ENCODE results near the gene ACY1.

Gene ACY1

GRCh38 chr3:52029535-52029934, 46.2 kb downstream of the ACY1 start:
- ChIA-PET POLR2A (interaction anchor here (0.6 kb wide), 1 partner anchor 437 kb away, joined by 4 read pairs; no protein-coding TSS in a partner anchor), CTCF (no interaction called here)
- TF ChIP-seq ZNF76 (tag by site-specific recombination; IDR thresholded peaks at IDR 0.05; ENCODE audit: borderline replicate concordance, low read depth): no peak
- TF ChIP-seq ZNF169 (tag by site-specific recombination; IDR thresholded peaks at IDR 0.05): no peak
- TF ChIP-seq, protein P1, sequence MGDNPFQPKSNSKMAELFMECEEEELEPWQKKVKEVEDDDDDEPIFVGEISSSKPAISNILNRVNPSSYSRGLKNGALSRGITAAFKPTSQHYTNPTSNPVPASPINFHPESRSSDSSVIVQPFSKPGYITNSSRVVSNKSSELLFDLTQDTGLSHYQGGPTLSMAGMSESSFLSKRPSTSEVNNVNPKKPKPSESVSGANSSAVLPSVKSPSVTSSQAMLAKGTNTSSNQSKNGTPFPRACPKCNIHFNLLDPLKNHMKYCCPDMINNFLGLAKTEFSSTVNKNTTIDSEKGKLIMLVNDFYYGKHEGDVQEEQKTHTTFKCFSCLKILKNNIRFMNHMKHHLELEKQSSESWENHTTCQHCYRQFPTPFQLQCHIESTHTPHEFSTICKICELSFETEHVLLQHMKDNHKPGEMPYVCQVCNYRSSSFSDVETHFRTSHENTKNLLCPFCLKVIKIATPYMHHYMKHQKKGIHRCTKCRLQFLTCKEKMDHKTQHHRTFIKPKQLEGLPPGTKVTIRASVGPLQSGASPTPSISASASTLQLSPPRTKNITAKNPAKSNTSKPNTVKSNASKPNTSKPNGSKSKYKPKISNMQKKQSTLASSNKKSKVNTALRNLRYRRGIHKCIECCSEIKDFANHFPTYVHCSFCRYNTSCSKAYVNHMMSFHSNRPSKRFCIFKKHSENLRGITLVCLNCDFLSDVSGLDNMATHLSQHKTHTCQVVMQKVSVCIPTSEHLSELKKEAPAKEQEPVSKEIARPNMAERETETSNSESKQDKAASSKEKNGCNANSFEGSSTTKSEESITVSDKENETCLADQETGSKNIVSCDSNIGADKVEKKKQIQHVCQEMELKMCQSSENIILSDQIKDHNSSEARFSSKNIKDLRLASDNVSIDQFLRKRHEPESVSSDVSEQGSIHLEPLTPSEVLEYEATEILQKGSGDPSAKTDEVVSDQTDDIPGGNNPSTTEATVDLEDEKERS (tag by site-specific recombination; IDR thresholded peaks at IDR 0.05): no peak
- no peak for TF ChIP-seq ZNF18 (tag by site-specific recombination; IDR thresholded peaks at IDR 0.05)
- no peak for TF ChIP-seq ZNF792 (tag by site-specific recombination; IDR thresholded peaks at IDR 0.05)
- no peak for TF ChIP-seq ATF2 (tag by site-specific recombination; IDR thresholded peaks at IDR 0.05; ENCODE audit: low read depth)
- no peak for TF ChIP-seq ZNF341 (tag by site-specific recombination; IDR thresholded peaks at IDR 0.05; ENCODE audit: low read depth)
- TF ChIP-seq ZNF768 (tag by site-specific recombination; IDR thresholded peaks at IDR 0.05): no peak
- no peak for TF ChIP-seq ZNF133 (tag by site-specific recombination; IDR thresholded peaks at IDR 0.05)
- TF ChIP-seq ZNF837 (tag by site-specific recombination; IDR thresholded peaks at IDR 0.05): no peak
- H3K9me3 ChIP-seq (ENCODE audit: control insufficient read depth, insufficient read depth, low read depth, low read length): no peaks in the 10 kb centered on the region
- H3K27ac ChIP-seq (ENCODE audit: extremely low read depth, low read depth, low read length): no peak overlapping the region
- H3K4me1 ChIP-seq (ENCODE audit: control insufficient read depth, insufficient read depth, low read length): no peaks in the 10 kb centered on the region
- H3K4me3 ChIP-seq (ENCODE audit: low read depth, low read length): no peak overlapping the region
- H3K36me3 ChIP-seq (ENCODE audit: control insufficient read depth in 2 of 2, insufficient read depth in 1 of 2, low read length in 2 of 2): no peaks in the 10 kb centered on the region

- Histone ChIP-seq H3K4me3 (ENCODE audit: low read depth, low read length) (no peak overlapping the region), H3K27ac (ENCODE audit: extremely low read depth, low read depth, low read length) (no peak overlapping the region), H3K4me1 (ENCODE audit: control insufficient read depth, insufficient read depth, low read length) (no peaks in the 10 kb centered on the region), H3K9me3 (ENCODE audit: control insufficient read depth, insufficient read depth, low read depth, low read length) (no peaks in the 10 kb centered on the region), H3K36me3 (ENCODE audit: control insufficient read depth in 2 of 2, insufficient read depth in 1 of 2, low read length in 2 of 2) (no peaks in the 10 kb centered on the region)
- TF ChIP-seq ZNF473 (tag by site-specific recombination; IDR thresholded peaks at IDR 0.05) (no peak), MYNN (tag by site-specific recombination; IDR thresholded peaks at IDR 0.05; ENCODE audit: borderline replicate concordance) (no peak), ZNF701 (tag by site-specific recombination; IDR thresholded peaks at IDR 0.05) (no peak)
- TF ChIP-seq, protein P2, sequence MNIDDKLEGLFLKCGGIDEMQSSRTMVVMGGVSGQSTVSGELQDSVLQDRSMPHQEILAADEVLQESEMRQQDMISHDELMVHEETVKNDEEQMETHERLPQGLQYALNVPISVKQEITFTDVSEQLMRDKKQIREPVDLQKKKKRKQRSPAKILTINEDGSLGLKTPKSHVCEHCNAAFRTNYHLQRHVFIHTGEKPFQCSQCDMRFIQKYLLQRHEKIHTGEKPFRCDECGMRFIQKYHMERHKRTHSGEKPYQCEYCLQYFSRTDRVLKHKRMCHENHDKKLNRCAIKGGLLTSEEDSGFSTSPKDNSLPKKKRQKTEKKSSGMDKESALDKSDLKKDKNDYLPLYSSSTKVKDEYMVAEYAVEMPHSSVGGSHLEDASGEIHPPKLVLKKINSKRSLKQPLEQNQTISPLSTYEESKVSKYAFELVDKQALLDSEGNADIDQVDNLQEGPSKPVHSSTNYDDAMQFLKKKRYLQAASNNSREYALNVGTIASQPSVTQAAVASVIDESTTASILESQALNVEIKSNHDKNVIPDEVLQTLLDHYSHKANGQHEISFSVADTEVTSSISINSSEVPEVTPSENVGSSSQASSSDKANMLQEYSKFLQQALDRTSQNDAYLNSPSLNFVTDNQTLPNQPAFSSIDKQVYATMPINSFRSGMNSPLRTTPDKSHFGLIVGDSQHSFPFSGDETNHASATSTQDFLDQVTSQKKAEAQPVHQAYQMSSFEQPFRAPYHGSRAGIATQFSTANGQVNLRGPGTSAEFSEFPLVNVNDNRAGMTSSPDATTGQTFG (tag by site-specific recombination; IDR thresholded peaks at IDR 0.05; ENCODE audit: borderline replicate concordance): no peak
- TF ChIP-seq, protein P3, sequence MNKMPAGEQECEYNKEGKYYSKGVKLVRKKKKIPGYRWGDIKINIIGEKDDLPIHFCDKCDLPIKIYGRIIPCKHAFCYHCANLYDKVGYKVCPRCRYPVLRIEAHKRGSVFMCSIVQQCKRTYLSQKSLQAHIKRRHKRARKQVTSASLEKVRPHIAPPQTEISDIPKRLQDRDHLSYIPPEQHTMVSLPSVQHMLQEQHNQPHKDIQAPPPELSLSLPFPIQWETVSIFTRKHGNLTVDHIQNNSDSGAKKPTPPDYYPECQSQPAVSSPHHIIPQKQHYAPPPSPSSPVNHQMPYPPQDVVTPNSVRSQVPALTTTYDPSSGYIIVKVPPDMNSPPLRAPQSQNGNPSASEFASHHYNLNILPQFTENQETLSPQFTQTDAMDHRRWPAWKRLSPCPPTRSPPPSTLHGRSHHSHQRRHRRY (tag by site-specific recombination; IDR thresholded peaks at IDR 0.05): no peak
- TF ChIP-seq, protein P4, sequence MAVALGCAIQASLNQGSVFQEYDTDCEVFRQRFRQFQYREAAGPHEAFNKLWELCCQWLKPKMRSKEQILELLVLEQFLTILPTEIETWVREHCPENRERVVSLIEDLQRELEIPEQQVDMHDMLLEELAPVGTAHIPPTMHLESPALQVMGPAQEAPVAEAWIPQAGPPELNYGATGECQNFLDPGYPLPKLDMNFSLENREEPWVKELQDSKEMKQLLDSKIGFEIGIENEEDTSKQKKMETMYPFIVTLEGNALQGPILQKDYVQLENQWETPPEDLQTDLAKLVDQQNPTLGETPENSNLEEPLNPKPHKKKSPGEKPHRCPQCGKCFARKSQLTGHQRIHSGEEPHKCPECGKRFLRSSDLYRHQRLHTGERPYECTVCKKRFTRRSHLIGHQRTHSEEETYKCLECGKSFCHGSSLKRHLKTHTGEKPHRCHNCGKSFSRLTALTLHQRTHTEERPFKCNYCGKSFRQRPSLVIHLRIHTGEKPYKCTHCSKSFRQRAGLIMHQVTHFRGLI (tag by site-specific recombination; IDR thresholded peaks at IDR 0.05): no peak
- ChIA-PET POLR2A (no interaction called here), CTCF (interaction anchor here (0.7 to 1.5 kb wide), 2 partner anchors 87 to 93 kb away, joined by 3 read pairs; no protein-coding TSS in a partner anchor)
These were observed 47.5 kb downstream of the ACY1 start for GRCh38 chr3:52030714-52031310.

Data from HEK293 (cell line).